CD8-positive, alpha-beta memory T cell (primary cell): ENCODE results near the gene AICDA. TPM values are rescaled to one million over a fixed set of nuclear protein-coding genes. Genes with fewer than 3 reads are reported as not detected.
"Not testable (repeated sequence)": the region's sequence is repeated elsewhere in the genome, so short reads cannot be mapped to it uniquely, and the experiment has no call there.

Experiments
- CTCF ChIA-PET: fragments of 350-600 bp; sonication (Branson Sonifier 250); formaldehyde crosslinking; loops from one replicate; lab custom pipeline; 2021; ENCODE audit warnings: antibody characterized with exemption; lab: Charles Lee
- POLR2A ChIA-PET: fragments of 350-600 bp; sonication (Branson Sonifier 250); formaldehyde crosslinking; loops from one replicate; lab custom pipeline; 2021; ENCODE audit warnings: antibody characterized with exemption; lab: Charles Lee
- DNase-seq, 5 donors: peaks; one replicate each; pipeline versions ENCODE4 v3.0.0 to v3.0.0-alpha.2; 2020 to 2022; ENCODE audit warnings: mixed read lengths in 1 of 5
- H3K27ac ChIP-seq: one replicate; pipeline ENCODE4 v1.7.0; 2013; ENCODE audit warnings: low read depth, mild to moderate bottlenecking, low read length, moderate library complexity
- H3K27me3 ChIP-seq: 2 replicates; pipeline ENCODE4 v1.7.0; 2013; ENCODE audit warnings: low read length, mild to moderate bottlenecking; ENCODE audit not compliant: insufficient read depth, poor library complexity, severe bottlenecking
- H3K36me3 ChIP-seq: 2 replicates; pipeline ENCODE4 v1.7.0; 2013; ENCODE audit warnings: mild to moderate bottlenecking, low read length, moderate library complexity; ENCODE audit not compliant: insufficient read depth
- H3K4me1 ChIP-seq: 2 replicates; pipeline ENCODE4 v1.7.0; 2013; ENCODE audit warnings: mild to moderate bottlenecking, low read length, moderate library complexity; ENCODE audit not compliant: insufficient read depth
- H3K4me3 ChIP-seq: 2 replicates; pipeline ENCODE4 v1.7.0; 2013; ENCODE audit warnings: mild to moderate bottlenecking, low read length
- H3K9me3 ChIP-seq: 2 replicates; pipeline ENCODE4 v1.7.0; 2013; ENCODE audit warnings: mild to moderate bottlenecking, low read length
- H3K27ac Mint-ChIP-seq, 8 donors: one replicate each; pipeline ENCODE4 v1.8.0; 2020 to 2021; ENCODE audit warnings: mixed read lengths in 8 of 8, mild to moderate bottlenecking in 6 of 8, inconsistent platforms in 3 of 8, moderate library complexity in 3 of 8
- H3K27me3 Mint-ChIP-seq, 2 donors: one replicate each; pipeline ENCODE4 v1.8.0; 2020 to 2021; ENCODE audit warnings: mixed read lengths in 2 of 2, mild to moderate bottlenecking in 1 of 2, moderate library complexity in 1 of 2
- H3K36me3 Mint-ChIP-seq, 3 donors: one replicate each; pipeline ENCODE4 v1.8.0; 2020 to 2021; ENCODE audit warnings: mixed read lengths in 3 of 3, inconsistent platforms in 1 of 3, mild to moderate bottlenecking in 1 of 3
- H3K4me1 Mint-ChIP-seq, 3 donors: one replicate each; pipeline ENCODE4 v1.8.0; 2020 to 2021; ENCODE audit warnings: mixed read lengths in 3 of 3, inconsistent platforms in 1 of 3, mild to moderate bottlenecking in 1 of 3
- H3K4me3 Mint-ChIP-seq, 7 donors: one replicate each; pipeline ENCODE4 v1.8.0; 2020 to 2021; ENCODE audit warnings: mixed read lengths in 7 of 7, mild to moderate bottlenecking in 6 of 7, moderate library complexity in 4 of 7, inconsistent platforms in 2 of 7
- H3K9me3 Mint-ChIP-seq, 5 donors: one replicate each; pipeline ENCODE4 v1.8.0; 2020 to 2022; ENCODE audit warnings: mixed read lengths in 5 of 5, mild to moderate bottlenecking in 3 of 5, moderate library complexity in 2 of 5, inconsistent platforms in 1 of 5
- polyA plus RNA-seq: library from polyadenylated mRNA; unstranded; fragments of 300-500 nt; fragmentation: Illumina TruSeq; gene quantifications from one replicate; pipeline ENCODE4 v1.2.3, GENCODE V29; 2021
- total RNA-seq, 2 experiments: library from RNA; stranded (reverse); gene quantifications; one replicate each; pipeline ENCODE4 v1.2.3, GENCODE V29; 2021

The AICDA gene
- total and polyA plus RNA-seq, 3 experiments from 2014 or later, result 0.18 to 0.71 TPM; not detected in 1

DNA sequence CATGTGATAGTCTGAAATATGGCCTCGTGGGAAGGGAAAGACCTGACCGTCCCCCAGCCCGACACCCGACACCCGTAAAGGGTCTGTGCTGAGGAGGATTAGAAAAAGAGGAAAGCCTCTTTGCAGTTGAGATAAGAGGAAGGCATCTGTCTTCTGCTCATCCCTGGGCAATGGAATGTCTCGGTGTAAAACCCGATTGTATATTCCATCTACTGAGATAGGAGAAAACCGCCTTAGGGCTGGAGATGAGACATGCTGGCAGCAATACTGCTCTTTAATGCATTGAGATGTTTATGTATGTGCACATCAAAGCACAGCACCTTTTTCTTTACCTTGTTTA is 23.3 kb upstream of the AICDA start:
- peaks cover 0 to 12% (median 4%) of the 10 kb centered on the region in 3 donors for H3K4me1 Mint-ChIP-seq
- H3K4me3 ChIP-seq, POLR2A ChIA-PET, DNase-seq, H3K27me3 Mint-ChIP-seq, H3K4me3 Mint-ChIP-seq, H3K9me3 ChIP-seq, CTCF ChIA-PET, H3K9me3 Mint-ChIP-seq, H3K4me1 ChIP-seq, H3K27ac ChIP-seq, H3K27me3 ChIP-seq, H3K36me3 ChIP-seq, H3K36me3 Mint-ChIP-seq: not testable (repeated sequence)
- peak overlapping the region in 1 of 8 donors; percentile 92 for H3K27ac Mint-ChIP-seq

DNA sequence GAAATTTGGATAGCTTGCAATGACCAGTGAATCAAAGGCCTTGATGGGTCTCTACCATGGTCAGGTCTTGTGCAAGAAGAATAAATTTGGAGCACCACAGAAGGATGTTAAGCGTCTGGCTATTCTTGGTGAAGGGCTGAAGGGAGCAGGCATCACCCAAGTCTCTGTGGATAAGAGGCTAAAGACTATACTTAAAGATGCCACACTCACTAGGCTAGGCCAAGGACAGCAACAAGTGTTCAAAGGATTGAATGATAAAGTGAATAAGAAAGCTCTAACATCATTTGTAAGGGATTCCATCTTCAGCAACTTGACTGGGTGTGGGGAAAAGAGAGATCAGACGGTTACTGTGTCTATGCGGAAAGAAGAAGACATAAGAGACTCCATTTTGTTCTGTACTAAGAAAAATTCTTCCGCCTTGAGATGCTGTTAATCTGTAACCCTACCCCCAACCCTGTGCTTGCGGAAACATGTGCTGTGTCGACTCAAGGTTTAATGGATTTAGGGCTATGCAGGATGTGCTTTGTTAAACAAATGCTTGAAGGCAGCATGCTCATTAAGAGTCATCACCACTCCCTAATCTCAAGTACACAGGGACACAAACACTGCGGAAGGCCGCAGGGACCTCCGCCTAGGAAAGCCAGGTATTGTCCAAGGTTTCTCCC is 22.8 kb upstream of the AICDA start:
- H3K9me3 Mint-ChIP-seq, H3K9me3 ChIP-seq, H3K27me3 Mint-ChIP-seq, H3K4me3 Mint-ChIP-seq, DNase-seq, H3K4me1 ChIP-seq, H3K27me3 ChIP-seq, H3K27ac ChIP-seq, H3K4me3 ChIP-seq, POLR2A ChIA-PET, H3K36me3 Mint-ChIP-seq, H3K36me3 ChIP-seq: not testable (repeated sequence)
- Mint-ChIP-seq H3K4me1 (peaks cover 0 to 12% (median 4%) of the 10 kb centered on the region in 3 donors), H3K27ac (peak overlapping the region in 1 of 8 donors; percentile 22)
- CTCF ChIA-PET, result interaction anchor here (1.3 kb wide), 1 partner anchor 9 kb away, joined by 5 read pairs; no protein-coding TSS in a partner anchor

DNA sequence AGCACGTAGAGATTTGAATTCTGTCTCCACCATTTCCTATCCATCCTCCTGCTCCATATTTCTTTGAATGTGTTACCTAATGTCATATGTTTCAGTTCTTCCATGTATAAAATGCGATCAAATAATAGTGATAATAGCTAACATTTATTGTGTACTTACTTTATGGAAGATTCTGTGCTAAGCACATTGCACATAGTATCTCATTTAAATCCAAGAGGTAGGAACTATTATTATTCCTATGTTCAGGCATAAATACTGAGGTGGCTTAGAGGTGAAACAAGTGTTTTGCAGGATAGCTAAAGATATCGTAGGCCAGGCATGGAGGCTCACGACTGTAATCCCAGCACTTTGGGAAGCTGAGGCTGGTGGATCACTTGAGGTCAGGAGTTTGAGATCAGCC is 17.5 kb upstream of the AICDA start:
- Mint-ChIP-seq H3K9me3 (no peaks in the 10 kb centered on the region), H3K4me3 (no peak overlapping the region), H3K36me3 (peaks cover 0 to 7% (median 0%) of the 10 kb centered on the region in 3 donors), H3K27ac (no peak overlapping the region), H3K27me3 (no peaks in the 10 kb centered on the region), H3K4me1 (peaks cover 0 to 9% (median 1%) of the 10 kb centered on the region in 3 donors)
- no peak overlapping the region for H3K27ac ChIP-seq
- CTCF ChIA-PET, result interaction anchor here (1.0 kb wide), 1 partner anchor 21 kb away, joined by 3 read pairs; no protein-coding TSS in a partner anchor
- H3K4me3 ChIP-seq, result no peak overlapping the region
- no peak for DNase-seq
- H3K9me3 ChIP-seq, result no peaks in the 10 kb centered on the region
- POLR2A ChIA-PET, result interaction anchor here (0.5 kb wide), 1 partner anchor 45 kb away, joined by 4 read pairs; no protein-coding TSS in a partner anchor
- H3K27me3 ChIP-seq, result no peaks in the 10 kb centered on the region
- no peaks in the 10 kb centered on the region for H3K36me3 ChIP-seq
- H3K4me1 ChIP-seq, result no peaks in the 10 kb centered on the region

DNA sequence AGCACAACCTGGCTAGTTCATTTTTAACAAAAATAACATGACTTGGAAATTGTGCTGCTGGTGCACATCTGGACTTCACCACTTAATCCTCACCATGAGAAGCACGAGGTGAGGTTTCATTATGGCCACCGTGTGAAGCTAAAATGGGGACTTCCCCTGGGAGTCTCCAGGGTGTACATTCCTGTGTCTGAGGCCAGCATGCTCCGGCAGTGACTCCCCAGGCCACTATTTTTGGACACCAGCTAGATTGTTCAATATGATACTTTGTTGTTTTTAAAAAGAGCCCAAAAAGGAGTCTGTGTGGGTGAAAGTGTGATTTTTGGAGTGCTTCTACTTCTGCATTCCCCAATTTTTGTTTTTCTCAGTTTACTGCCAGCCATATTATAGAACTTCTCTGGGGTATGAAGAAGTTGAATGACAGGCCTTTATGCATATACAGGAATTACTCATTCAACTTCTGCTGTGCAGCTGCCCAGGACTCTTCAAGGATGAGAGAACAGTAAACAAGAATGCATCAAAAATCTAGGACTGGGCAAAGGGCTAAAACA is 16.9 kb upstream of the AICDA start:
- ChIA-PET CTCF (interaction anchor here (1.0 to 1.6 kb wide), 3 partner anchors 17 to 20 kb away, joined by 3 to 5 read pairs (median 3); partner anchors contain the start of gene AICDA), POLR2A (interaction anchor here (0.5 to 1.2 kb wide), 2 partner anchors 15 to 46 kb away, joined by 4 read pairs; no protein-coding TSS in a partner anchor)
- Mint-ChIP-seq H3K4me3 (no peak overlapping the region), H3K27me3 (no peaks in the 10 kb centered on the region), H3K36me3 (peaks cover 0 to 7% (median 0%) of the 10 kb centered on the region in 3 donors), H3K27ac (no peak overlapping the region), H3K9me3 (no peaks in the 10 kb centered on the region), H3K4me1 (peaks cover 0 to 9% (median 1%) of the 10 kb centered on the region in 3 donors)
- Histone ChIP-seq H3K4me1 (no peaks in the 10 kb centered on the region), H3K27me3 (no peaks in the 10 kb centered on the region), H3K27ac (no peak overlapping the region), H3K36me3 (no peaks in the 10 kb centered on the region), H3K9me3 (no peaks in the 10 kb centered on the region), H3K4me3 (no peak overlapping the region)
- DNase-seq, result no peak

DNA sequence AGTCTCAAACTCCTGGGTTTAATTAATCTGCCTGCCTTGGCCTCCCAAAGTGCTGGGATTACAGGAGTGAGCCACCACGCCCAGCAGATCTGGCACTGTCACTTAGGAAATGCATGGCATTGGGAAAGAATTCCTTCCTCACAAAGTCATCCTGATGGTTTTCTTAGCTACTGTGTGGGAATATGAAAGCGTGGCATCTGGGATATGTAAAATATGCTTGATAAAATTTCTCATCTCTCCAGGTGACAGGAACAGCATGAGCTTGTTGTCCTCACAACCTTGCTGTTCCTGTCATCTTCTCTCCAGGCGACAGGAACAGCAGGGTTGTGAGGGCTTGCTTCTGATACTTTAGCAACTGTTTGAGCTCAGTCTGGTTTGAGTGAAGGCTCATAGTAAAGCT is 16.1 kb upstream of the AICDA start:
- no peak overlapping the region for H3K4me3 Mint-ChIP-seq
- H3K27ac Mint-ChIP-seq, result no peak overlapping the region
- Histone ChIP-seq H3K4me1 (no peaks in the 10 kb centered on the region), H3K4me3 (no peak overlapping the region), H3K9me3 (no peaks in the 10 kb centered on the region), H3K36me3 (no peaks in the 10 kb centered on the region), H3K27ac (no peak overlapping the region), H3K27me3 (no peaks in the 10 kb centered on the region)
- no peak for DNase-seq
- ChIA-PET POLR2A (interaction anchor here (1.2 kb wide), 1 partner anchor 16 kb away, joined by 4 read pairs; no protein-coding TSS in a partner anchor), CTCF (interaction anchor here (1.3 to 1.6 kb wide), 2 partner anchors 16 to 19 kb away, joined by 3 to 5 read pairs; partner anchors contain the start of gene AICDA)
- no peaks in the 10 kb centered on the region for H3K9me3 Mint-ChIP-seq
- H3K36me3 Mint-ChIP-seq, result peaks cover 0 to 7% (median 0%) of the 10 kb centered on the region in 3 donors
- no peaks in the 10 kb centered on the region for H3K27me3 Mint-ChIP-seq
- peaks cover 0 to 9% (median 1%) of the 10 kb centered on the region in 3 donors for H3K4me1 Mint-ChIP-seq

DNA sequence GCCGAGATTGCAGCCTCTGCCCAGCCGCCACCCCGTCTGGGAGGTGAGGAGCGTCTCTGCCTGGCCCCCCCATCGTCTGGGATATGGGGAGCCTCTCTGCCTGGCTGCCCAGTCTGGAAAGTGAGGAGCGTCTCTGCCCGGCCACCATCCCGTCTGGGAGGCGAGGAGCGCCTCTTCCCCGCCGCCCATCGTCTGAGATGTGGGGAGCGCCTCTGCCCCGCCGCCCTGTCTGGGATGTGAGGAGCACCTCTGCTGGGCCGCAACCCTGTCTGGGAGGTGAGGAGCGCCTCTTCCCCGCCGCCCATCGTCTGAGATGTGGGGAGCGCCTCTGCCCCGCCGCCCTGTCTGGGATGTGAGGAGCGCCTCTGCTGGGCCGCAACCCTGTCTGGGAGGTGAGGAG is 12.1 kb upstream of the AICDA start:
- H3K27ac Mint-ChIP-seq, H3K9me3 Mint-ChIP-seq, CTCF ChIA-PET: not testable (repeated sequence)

DNA sequence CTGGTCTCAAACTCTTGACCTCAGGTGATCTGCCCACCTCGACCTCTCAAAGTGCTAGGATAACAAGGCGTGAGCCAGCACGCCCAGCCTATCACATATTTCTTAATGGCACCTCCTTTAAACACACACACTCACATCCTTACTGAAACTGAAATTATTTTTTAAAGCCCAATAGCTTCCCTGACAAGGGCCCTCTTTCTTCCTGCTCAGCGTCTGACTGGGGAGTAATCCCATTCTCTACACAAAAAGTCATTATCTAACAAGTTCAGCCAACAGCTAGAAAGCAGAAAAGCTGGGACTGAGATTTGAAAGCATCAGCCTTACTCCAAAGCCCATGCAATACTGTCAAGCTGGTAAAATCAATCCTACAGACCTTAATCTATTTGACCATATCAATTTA is 10.0 kb upstream of the AICDA start:
- Mint-ChIP-seq H3K27ac (no peak overlapping the region), H3K4me1 (no peaks in the 10 kb centered on the region), H3K9me3 (no peaks in the 10 kb centered on the region), H3K4me3 (no peak overlapping the region), H3K36me3 (no peaks in the 10 kb centered on the region), H3K27me3 (no peaks in the 10 kb centered on the region)
- Histone ChIP-seq H3K4me3 (no peak overlapping the region), H3K9me3 (no peaks in the 10 kb centered on the region), H3K36me3 (no peaks in the 10 kb centered on the region), H3K27me3 (no peaks in the 10 kb centered on the region), H3K4me1 (no peaks in the 10 kb centered on the region), H3K27ac (no peak overlapping the region)
- no peak for DNase-seq
- ChIA-PET POLR2A (no interaction called here), CTCF (interaction anchor here (1.2 to 1.3 kb wide), 2 partner anchors 13 to 78 kb away, joined by 4 to 5 read pairs; no protein-coding TSS in a partner anchor)

More for the DNA sequence above, 12.1 kb upstream of the AICDA start:
- H3K36me3 ChIP-seq, H3K4me3 Mint-ChIP-seq, DNase-seq, H3K4me1 Mint-ChIP-seq, H3K27me3 Mint-ChIP-seq, H3K27me3 ChIP-seq, H3K36me3 Mint-ChIP-seq, POLR2A ChIA-PET, H3K9me3 ChIP-seq, H3K4me1 ChIP-seq, H3K4me3 ChIP-seq, H3K27ac ChIP-seq: not testable (repeated sequence)

DNA sequence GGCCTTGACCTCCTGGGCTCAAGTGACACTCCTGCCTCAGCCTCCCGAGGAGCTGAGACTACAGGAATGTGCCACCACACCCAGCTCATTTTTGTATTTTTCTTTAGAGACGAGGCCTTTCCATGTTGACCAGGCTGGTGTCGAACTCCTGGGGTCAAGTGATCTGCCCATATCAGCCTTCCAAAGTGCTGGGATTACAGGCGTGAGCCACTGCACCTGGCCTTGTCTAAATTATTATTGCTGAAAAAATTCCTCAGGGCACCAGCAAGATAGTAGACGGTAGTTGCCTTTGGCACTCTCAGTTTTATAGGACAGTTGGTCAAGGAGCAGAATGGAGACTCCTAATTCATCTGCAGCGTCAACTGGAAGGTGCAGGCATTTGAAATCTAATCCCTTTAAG is 2.5 kb upstream of the AICDA start:
- no peak for DNase-seq
- H3K27ac Mint-ChIP-seq, result no peak overlapping the region
- H3K9me3 Mint-ChIP-seq, result no peaks in the 10 kb centered on the region
- H3K4me1 ChIP-seq, result no peaks in the 10 kb centered on the region
- no peaks in the 10 kb centered on the region for H3K27me3 Mint-ChIP-seq
- no peak overlapping the region for H3K27ac ChIP-seq
- no peak overlapping the region for H3K4me3 ChIP-seq
- no peaks in the 10 kb centered on the region for H3K4me1 Mint-ChIP-seq
- CTCF ChIA-PET, result no interaction called here
- H3K9me3 ChIP-seq, result no peaks in the 10 kb centered on the region
- no peak overlapping the region for H3K4me3 Mint-ChIP-seq
- no peaks in the 10 kb centered on the region for H3K27me3 ChIP-seq
- POLR2A ChIA-PET, result interaction anchor here (0.9 kb wide), 1 partner anchor 71 kb away, joined by 3 read pairs; no protein-coding TSS in a partner anchor
- H3K36me3 Mint-ChIP-seq, result no peaks in the 10 kb centered on the region
- H3K36me3 ChIP-seq, result no peaks in the 10 kb centered on the region
